NCI-H774 (cell line): ENCODE results near the gene MAP2K5.

ENCODE experiments used
- DNase-seq: peaks from one replicate; lab custom pipeline; 2025; lab: John Stamatoyannopoulos, UW

The MAP2K5 gene

DNA sequence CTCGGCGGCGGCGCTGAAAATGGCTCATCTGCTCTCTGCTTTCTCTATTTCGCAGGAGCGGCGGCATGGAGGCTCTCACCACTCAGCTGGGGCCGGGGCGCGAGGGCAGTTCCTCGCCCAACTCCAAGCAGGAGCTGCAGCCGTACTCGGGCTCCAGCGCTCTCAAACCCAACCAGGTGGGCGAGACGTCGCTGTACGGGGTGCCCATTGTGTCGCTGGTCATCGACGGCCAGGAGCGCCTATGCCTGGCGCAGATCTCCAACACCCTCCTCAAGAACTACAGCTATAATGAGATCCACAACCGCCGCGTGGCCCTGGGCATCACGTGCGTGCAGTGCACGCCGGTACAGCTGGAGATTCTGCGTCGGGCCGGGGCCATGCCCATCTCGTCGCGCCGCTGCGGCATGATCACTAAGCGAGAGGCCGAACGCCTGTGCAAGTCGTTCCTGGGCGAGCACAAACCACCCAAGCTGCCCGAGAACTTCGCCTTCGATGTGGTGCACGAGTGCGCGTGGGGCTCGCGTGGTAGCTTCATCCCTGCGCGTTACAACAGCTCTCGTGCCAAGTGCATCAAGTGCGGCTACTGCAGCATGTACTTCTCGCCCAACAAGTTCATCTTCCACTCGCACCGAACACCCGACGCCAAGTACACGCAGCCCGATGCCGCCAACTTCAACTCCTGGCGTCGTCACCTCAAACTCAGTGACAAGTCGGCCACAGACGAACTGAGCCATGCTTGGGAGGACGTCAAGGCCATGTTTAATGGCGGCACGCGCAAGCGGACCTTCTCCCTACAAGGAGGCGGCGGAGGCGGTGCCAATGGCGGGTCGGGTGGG is 283.6 kb downstream of the MAP2K5 start:
- no peak for DNase-seq

DNA sequence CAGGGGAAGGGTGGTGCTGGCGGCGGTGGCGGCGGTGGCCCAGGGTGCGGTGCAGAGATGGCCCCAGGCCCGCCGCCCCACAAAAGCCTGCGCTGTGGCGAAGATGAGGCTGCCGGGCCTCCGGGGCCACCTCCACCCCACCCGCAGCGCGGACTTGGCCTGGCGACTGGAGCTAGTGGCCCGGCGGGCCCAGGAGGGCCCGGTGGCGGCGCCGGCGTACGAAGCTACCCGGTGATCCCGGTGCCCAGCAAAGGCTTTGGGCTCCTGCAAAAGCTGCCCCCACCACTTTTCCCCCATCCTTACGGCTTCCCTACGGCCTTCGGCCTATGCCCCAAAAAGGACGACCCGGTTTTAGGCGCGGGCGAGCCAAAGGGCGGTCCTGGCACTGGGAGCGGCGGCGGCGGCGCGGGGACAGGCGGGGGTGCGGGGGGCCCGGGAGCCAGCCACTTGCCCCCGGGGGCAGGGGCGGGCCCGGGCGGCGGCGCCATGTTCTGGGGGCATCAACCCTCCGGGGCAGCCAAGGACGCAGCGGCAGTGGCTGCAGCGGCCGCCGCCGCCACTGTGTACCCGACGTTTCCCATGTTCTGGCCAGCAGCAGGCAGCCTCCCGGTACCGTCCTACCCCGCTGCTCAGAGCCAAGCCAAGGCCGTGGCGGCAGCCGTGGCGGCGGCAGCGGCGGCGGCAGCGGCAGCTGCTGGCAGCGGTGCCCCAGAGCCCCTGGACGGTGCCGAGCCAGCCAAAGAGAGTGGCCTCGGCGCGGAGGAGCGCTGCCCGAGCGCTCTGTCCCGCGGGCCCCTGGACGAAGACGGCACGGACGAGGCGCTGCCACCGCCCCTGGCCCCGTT is 284.4 kb downstream of the MAP2K5 start:
- no peak for DNase-seq

DNA sequence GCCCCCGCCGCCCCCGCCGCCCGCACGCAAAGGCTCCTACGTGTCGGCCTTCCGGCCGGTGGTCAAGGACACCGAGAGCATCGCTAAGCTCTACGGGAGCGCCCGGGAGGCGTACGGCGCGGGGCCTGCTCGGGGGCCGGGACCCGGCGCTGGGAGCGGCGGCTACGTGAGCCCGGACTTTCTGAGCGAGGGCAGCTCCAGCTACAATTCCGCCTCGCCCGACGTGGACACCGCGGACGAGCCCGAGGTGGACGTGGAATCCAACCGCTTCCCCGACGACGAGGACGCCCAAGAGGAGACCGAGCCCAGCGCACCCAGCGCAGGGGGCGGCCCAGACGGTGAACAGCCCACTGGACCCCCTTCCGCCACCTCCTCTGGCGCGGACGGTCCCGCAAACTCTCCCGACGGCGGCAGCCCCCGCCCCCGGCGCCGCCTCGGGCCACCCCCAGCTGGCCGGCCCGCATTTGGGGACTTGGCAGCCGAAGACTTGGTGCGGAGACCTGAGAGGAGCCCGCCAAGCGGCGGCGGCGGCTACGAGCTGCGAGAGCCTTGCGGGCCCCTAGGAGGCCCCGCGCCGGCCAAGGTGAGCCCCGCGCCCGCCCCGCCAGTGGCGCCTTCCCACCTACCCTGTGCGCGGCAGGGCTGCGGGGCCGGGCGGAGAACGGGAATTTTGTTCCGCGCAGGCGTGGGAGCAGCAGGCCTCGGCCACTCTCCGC is 285.2 kb downstream of the MAP2K5 start:
- no peak for DNase-seq

- DNase-seq, result no peak
Measured at GRCh38 chr15:67828278-67828968, 285.9 kb downstream of the MAP2K5 start.

DNA sequence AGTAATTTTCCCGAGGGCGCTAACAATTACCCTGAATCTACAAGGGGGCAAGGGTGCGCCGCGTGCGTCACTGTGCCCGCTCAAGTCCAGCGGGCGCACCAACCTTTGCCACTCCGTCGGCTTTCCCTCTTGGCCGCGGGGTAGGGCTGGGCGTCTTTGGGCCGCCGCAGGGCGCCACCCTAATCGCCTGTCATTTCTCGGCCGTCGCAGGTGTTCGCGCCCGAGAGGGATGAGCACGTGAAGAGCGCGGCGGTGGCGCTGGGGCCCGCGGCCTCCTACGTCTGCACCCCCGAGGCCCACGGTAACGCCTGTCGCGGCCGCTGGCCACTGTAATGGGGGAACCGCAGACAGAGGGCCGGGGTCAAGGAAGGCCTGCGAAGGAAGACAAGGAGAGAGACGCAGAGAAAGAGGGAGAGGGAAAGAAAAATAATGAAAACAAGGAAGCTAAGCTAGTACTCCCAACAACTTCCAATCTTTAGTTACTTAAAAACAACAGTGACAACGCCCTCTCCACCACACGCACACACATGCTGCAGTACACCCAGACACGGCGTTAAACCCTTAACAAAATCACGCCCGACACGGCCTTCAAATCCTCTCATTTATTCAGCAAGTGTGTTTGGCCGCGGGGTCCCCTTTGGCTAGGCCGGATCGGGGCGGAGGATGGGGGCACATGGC is 286.6 kb downstream of the MAP2K5 start:
- no peak for DNase-seq

DNA sequence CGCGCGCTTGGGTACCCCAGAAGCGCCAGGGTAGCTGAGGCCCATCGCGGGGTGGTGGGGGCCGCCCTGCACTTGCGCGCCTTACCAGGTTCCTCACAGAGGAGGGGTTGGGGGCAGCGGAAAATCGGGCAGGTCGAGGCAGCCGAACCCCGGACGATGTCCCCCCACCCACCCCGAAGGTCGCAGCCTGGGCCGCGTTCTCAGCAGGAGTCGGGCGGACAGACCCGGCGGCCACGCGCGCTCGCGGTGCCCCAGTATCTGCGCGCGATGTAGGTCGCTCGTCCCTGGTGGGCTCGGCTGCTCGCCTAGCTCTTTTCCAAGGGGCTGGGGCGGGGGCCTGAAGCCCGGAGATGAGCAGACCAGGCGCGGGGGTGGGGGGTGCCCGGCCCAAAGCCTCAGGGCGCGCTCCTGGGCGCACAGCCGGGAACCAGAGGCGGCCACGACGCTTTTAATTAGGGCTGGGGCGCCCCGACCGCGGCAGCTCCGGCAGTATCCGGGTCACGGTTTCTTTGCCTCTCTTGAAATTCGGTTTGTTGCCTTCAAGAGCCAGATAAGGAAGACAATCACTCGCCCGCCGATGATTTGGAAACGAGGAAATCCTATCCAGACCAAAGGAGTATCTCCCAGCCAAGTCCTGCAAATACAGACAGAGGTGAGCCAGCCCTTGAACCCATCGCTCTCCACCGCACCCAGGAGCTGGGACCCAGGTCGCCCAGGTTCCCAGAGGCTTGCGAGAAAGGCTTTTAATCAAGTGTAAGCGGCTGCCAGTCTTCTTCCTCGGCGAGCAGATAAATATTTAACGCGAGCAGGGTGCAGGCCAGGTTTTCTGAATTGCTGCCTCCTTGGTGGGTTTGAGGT is 287.4 kb downstream of the MAP2K5 start:
- DNase-seq, result no peak

GRCh38 chr15:67831363-67831762 is 288.9 kb downstream of the MAP2K5 start:
- DNase-seq, result no peak

- no peak for DNase-seq
Measured at GRCh38 chr15:67832031-67832551, 289.6 kb downstream of the MAP2K5 start.

GRCh38 chr15:67832897-67833709 is 290.6 kb downstream of the MAP2K5 start:
- no peak for DNase-seq

DNA sequence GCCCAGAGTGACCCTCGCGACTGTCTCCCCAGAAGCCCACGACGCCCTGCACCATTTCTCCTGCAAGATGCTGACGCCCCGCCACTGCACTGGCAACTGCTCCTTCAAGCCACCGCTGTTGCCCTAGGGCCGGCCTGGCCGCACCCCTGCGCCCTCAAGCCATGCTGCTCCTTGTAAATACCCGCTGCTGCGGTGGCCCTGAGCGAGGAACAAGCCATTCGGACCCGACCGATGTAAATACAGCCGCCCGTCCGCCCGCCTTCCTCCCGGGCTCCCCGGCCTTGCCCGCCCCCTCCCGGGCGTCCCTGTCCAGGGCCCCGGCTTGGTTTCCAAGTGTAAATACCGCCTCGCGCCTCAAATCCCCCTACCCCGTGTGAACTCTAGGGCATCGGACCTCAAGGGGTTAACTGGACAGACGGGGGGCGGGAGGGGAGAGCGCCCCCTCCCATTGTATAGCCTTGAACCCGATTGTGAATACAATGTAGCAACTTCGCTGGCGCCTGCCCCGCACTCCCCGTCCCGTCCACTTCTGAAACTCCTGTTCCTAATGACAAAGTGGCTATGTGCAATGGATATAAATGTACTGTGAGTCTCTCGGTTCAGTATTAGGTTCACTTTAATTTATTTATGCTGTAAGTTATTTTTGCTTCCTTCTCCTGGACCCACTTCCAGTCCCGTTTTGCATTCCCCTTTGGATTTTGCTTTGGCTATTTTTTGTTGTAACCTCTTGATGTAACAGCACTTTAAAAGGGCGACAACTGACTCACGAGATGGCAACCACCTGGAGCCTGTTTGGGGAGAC is 291.4 kb downstream of the MAP2K5 start:
- DNase-seq, result no peak

GRCh38 chr15:67834581-67835296 is 292.2 kb downstream of the MAP2K5 start:
- DNase-seq, result no peak

DNA sequence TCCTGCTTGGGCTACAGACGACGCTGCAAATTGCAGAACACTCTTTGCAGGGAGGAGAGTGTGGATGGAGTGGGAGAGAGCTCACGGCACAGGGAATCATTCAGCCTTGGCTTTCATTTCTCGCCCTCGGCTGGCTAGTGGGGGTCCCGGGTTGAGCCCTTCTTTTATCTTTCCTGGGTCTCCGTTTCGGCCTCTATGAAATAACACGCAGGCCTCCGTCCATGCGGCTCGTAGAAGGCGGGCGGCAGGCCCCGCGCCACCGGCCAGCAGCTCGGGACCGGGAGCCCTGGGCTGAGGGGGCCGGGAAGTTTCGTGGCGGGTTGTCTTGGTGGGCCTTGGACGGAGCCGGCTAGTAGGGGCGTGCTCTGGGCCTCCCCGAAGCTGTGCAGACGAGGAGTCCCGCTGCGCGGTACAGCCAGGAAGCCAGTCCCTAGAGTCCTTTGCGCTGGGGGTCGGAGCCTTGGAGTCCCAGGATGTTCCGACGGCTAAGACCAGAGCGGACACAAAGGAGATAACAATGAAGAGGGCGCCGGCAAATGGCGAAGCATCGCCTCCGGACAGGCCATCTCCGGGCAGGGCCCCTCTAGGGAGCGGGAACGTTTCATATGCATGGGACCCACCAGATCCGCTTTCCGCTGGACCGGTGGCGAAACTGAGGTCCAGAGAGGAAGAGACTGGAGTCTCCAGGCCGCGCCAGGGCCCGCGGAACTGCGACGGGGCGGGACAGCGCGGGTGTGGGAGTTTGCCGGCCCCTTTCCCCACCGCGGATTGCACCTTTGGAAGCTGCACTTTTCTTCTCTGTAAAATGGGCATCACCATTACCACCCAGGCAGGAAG is 293.0 kb downstream of the MAP2K5 start:
- no peak for DNase-seq

DNA sequence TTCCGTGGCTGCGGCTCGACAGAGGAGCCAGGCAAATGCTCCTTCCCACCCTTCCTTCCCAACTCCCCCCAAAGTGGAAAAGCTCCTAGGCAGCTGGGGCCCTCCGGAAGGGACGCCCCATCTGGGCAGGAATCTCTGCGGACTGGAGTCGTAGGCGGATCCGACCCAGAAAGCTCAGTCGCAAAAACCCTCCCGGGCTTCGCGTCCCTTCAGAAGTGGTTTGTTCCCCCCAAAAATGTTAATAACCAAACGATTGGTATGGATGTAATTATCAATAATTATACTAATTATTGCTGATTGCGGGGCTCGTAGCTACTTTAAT is 293.6 kb downstream of the MAP2K5 start:
- no peak for DNase-seq

DNA sequence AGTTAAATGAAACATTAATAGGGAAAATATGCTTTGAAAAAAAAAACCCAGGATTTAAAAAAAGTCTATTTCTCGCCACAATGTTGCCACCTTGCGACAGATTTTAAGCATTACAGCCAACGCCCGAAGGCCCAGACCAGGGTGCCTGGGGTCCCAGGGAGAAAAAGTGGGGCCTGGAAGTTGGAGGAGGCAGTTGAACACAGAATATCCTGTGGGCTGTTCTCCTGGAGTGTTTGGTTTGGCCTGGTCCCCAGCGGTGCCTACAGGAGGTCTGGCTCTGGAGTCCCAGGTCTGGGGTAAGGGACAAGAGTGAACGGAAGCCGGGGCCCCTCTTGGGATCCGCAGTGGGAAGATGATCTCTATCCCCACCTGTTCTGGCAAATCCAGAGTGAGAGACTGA is 294.0 kb downstream of the MAP2K5 start:
- DNase-seq, result no peak

GRCh38 chr15:67836955-67837354 is 294.5 kb downstream of the MAP2K5 start:
- DNase-seq, result no peak

DNA sequence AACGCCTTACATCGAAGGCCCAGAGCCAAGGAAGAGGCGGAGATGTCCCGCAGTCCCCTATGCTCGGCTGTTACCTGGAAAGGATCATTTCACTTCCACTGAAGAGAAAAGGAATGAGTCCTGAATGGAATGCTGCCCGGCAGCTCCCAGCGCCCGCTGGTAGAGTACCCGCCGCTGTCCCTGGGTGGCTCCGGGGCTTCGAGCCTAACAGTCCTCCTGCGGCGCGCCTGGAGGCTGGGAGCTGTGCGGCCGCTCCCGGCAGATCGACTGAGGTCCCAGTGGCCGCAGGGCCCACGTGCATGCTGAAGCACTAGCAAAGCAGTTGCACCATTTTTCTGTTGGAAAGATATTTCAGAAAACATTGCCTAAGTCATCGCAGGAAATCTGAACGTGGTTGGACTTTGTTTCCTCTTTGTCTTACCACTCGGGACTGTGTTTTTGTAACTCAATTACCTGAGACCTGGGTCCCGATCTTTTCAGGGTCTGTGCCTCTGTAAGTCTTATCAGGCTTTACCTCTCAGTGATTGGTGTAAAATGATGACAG is 296.4 kb downstream of the MAP2K5 start:
- DNase-seq, result no peak

DNA sequence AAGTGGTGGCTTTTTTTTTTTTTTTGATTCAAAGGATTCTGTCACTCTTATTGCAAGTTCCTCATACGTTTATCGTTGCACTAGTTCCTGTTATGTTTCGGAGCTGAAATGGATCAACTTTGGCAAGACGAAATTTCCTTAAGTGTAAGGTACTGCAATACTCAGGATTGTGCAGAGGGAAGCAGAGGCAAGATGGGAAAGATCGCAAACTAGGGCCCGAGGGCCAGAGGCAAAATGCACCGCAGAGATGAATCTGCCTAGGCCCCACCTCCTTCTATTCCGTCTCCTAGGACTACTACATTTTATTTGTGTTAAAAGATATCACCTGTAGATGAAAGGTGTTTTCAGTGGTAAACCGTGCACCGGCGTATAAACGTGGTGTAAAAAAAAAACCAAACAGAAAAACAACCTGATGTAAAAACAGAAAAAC is 297.0 kb downstream of the MAP2K5 start:
- DNase-seq, result no peak
